WTC11 (cell line): Measurements from ENCODE around the gene CMTM4. TPM values are rescaled to one million over a fixed set of nuclear protein-coding genes. Genes with fewer than 3 reads are reported as not detected.

ENCODE experiments used
- ATAC-seq: fragments of 200-7000 bp; cut with Tn5 transposase; 2 replicates; pipeline ENCODE4 v1.10.0; 2021; ENCODE audit warnings: mild to moderate bottlenecking, moderate library complexity
- CTCF ChIA-PET: fragments of 300-600 bp; sonication (Branson Sonifier 250); formaldehyde crosslinking; loops from one replicate; lab custom pipeline; 2021; ENCODE audit warnings: antibody characterized with exemption; lab: Charles Lee
- POLR2A ChIA-PET: fragments of 350-600 bp; sonication (Branson Sonifier 250); formaldehyde crosslinking; loops from one replicate; lab custom pipeline; 2021; ENCODE audit warnings: antibody characterized with exemption; lab: Charles Lee
- DNase-seq: peaks from one replicate; pipeline ENCODE4 v3.0.0; 2021; ENCODE audit warnings: low spot score
- H3K27ac Mint-ChIP-seq: 2 replicates; pipeline ENCODE4 v1.8.0; 2021; ENCODE audit warnings: mixed read lengths
- H3K27me3 Mint-ChIP-seq: 2 replicates; pipeline ENCODE4 v1.8.0; 2021; ENCODE audit warnings: low read depth, mild to moderate bottlenecking, moderate library complexity, mixed read lengths
- H3K36me3 Mint-ChIP-seq: 2 replicates; pipeline ENCODE4 v1.8.0; 2021; ENCODE audit warnings: mixed read lengths
- H3K4me1 Mint-ChIP-seq: 2 replicates; pipeline ENCODE4 v1.8.0; 2022; ENCODE audit warnings: mixed read lengths
- H3K4me3 Mint-ChIP-seq: 2 replicates; pipeline ENCODE4 v1.8.0; 2021; ENCODE audit warnings: mild to moderate bottlenecking, moderate library complexity, mixed read lengths
- H3K9me3 Mint-ChIP-seq: 2 replicates; pipeline ENCODE4 v1.8.0; 2021; ENCODE audit warnings: mixed read lengths
- ELF4 ChIP-seq: sonication (generic); formaldehyde crosslinking; IDR thresholded peaks from 2 replicates; pipeline ENCODE4 v1.8.1; 2022; ENCODE audit warnings: low read depth, mild to moderate bottlenecking, moderate library complexity, missing genetic modification reagents
- ETV6 ChIP-seq: sonication (generic); formaldehyde crosslinking; IDR thresholded peaks from 2 replicates; pipeline ENCODE4 v1.8.1; 2022; ENCODE audit warnings: mild to moderate bottlenecking, missing genetic modification reagents
- GABPB1 ChIP-seq: sonication (generic); formaldehyde crosslinking; IDR thresholded peaks from 2 replicates; pipeline ENCODE4 v1.8.1; 2023; ENCODE audit warnings: mild to moderate bottlenecking, missing genetic modification reagents
- GRHL2 ChIP-seq: fragments of 250-450 bp; sonication (Bioruptor Pico); IDR thresholded peaks from 2 replicates; pipeline ENCODE4 v1.8.0; 2022; ENCODE audit warnings: mild to moderate bottlenecking, moderate library complexity; ENCODE audit not compliant: insufficient replicate concordance, severe bottlenecking
- KAT7 ChIP-seq: sonication (generic); formaldehyde crosslinking; IDR thresholded peaks from 2 replicates; pipeline ENCODE4 v1.8.1; 2023; ENCODE audit warnings: missing genetic modification reagents, mild to moderate bottlenecking, borderline replicate concordance
- MYBL2 ChIP-seq: sonication (generic); formaldehyde crosslinking; IDR thresholded peaks from 2 replicates; pipeline ENCODE4 v1.8.1; 2023; ENCODE audit warnings: mild to moderate bottlenecking, moderate library complexity, missing genetic modification reagents
- NFATC4 ChIP-seq: fragments of 250-450 bp; sonication (Bioruptor Pico); IDR thresholded peaks from 2 replicates; pipeline ENCODE4 v1.9.0; 2021; ENCODE audit warnings: mild to moderate bottlenecking
- NFYB ChIP-seq: sonication (generic); formaldehyde crosslinking; conservative IDR thresholded peaks from 2 replicates; pipeline ENCODE4 v1.8.0; 2022; ENCODE audit warnings: low read depth, missing genetic modification reagents
- NR1H2 ChIP-seq: sonication (generic); formaldehyde crosslinking; IDR thresholded peaks from 2 replicates; pipeline ENCODE4 v1.9.0; 2021; ENCODE audit warnings: mild to moderate bottlenecking, moderate library complexity, missing genetic modification reagents
- SP1 ChIP-seq: sonication (generic); formaldehyde crosslinking; conservative IDR thresholded peaks from 2 replicates; pipeline ENCODE4 v1.8.1; 2022; ENCODE audit warnings: missing genetic modification reagents
- ZNF121 ChIP-seq: sonication (generic); formaldehyde crosslinking; IDR thresholded peaks from 2 replicates; pipeline ENCODE4 v1.8.0; 2023; ENCODE audit warnings: missing genetic modification reagents
- ZNF138 ChIP-seq: sonication (generic); formaldehyde crosslinking; conservative IDR thresholded peaks from 2 replicates; pipeline ENCODE4 v1.8.1; 2022; ENCODE audit warnings: mild to moderate bottlenecking, moderate library complexity, missing genetic modification reagents
- ZNF219 ChIP-seq: sonication (generic); formaldehyde crosslinking; IDR thresholded peaks from 2 replicates; pipeline ENCODE4 v1.8.0; 2023; ENCODE audit warnings: missing genetic modification reagents, mild to moderate bottlenecking, borderline replicate concordance
- ZNF425 ChIP-seq: fragments of 250-450 bp; sonication (Bioruptor Pico); conservative IDR thresholded peaks from 2 replicates; pipeline ENCODE4 v1.9.0; 2021; ENCODE audit warnings: mild to moderate bottlenecking
- total RNA-seq: library from RNA; stranded (reverse); gene quantifications from 3 replicates; pipeline ENCODE4 v1.2.3, GENCODE V29; 2021
- TF ChIP-seq, protein P1 (sequence below): fragments of 250-450 bp; sonication (Bioruptor Pico); IDR thresholded peaks from 2 replicates; pipeline ENCODE4 v1.9.0; 2021; ENCODE audit warnings: moderate library complexity, mild to moderate bottlenecking, inconsistent platforms, borderline replicate concordance
- TF ChIP-seq, protein P2 (sequence below): sonication (generic); formaldehyde crosslinking; IDR thresholded peaks from 2 replicates; pipeline ENCODE4 v1.8.1; 2022; ENCODE audit warnings: mild to moderate bottlenecking, missing genetic modification reagents, moderate library complexity, borderline replicate concordance
- TF ChIP-seq, protein P3 (sequence below): sonication (generic); formaldehyde crosslinking; IDR thresholded peaks from 2 replicates; pipeline ENCODE4 v1.8.1; 2022; ENCODE audit warnings: mild to moderate bottlenecking, moderate library complexity, missing genetic modification reagents
- TF ChIP-seq, protein P4 (sequence below): sonication (generic); formaldehyde crosslinking; IDR thresholded peaks from 2 replicates; pipeline ENCODE4 v1.8.0; 2022; ENCODE audit warnings: missing genetic modification reagents
- TF ChIP-seq, protein P5 (sequence below): sonication (generic); formaldehyde crosslinking; IDR thresholded peaks from 2 replicates; pipeline ENCODE4 v1.8.1; 2023; ENCODE audit warnings: mild to moderate bottlenecking, missing genetic modification reagents, borderline replicate concordance

Gene CMTM4
- total RNA-seq, 1 experiment from 2014 or later, result 56.2 TPM

DNA sequence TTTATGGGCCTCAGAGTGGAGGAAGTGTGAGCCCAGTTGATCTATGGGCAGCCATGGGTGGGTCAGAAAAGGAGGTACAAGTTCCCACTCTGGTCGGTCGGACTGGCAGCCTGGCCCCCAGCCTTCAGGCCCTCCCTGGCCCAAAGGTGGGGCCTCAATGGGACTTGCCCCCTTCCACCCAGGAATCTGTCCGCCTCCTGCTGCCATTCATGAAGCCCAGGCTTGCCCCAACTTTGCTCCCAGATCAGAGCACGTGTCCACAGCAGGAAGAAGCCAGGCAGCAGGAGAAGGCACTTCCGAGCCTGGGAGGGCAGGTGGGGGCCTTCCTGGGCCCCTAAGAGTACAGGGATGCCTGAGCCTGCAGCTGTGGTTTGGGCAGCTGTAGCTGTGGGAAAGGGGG is 95.1 kb downstream of the CMTM4 start:
- DNase-seq (no peak), ATAC-seq (no peak)
- TF ChIP-seq ZNF121, result no peak
- TF ChIP-seq ZNF138 (CRISPR knock-in tag), result no peak
- TF ChIP-seq, protein P1, sequence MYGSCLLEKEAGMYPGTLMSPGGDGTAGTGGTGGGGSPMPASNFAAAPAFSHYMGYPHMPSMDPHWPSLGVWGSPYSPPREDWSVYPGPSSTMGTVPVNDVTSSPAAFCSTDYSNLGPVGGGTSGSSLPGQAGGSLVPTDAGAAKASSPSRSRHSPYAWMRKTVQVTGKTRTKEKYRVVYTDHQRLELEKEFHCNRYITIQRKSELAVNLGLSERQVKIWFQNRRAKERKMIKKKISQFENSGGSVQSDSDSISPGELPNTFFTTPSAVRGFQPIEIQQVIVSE (CRISPR knock-in tag), result no peak
- TF ChIP-seq, protein P2, sequence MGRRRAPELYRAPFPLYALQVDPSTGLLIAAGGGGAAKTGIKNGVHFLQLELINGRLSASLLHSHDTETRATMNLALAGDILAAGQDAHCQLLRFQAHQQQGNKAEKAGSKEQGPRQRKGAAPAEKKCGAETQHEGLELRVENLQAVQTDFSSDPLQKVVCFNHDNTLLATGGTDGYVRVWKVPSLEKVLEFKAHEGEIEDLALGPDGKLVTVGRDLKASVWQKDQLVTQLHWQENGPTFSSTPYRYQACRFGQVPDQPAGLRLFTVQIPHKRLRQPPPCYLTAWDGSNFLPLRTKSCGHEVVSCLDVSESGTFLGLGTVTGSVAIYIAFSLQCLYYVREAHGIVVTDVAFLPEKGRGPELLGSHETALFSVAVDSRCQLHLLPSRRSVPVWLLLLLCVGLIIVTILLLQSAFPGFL (CRISPR knock-in tag), result no peak
- Mint-ChIP-seq H3K27me3 (peaks cover 6% of the 10 kb centered on the region; the same call in 1 of the 2 replicates), H3K4me1 (peaks cover 16% of the 10 kb centered on the region), H3K36me3 (no peaks in the 10 kb centered on the region), H3K9me3 (no peaks in the 10 kb centered on the region), H3K27ac (no peak overlapping the region), H3K4me3 (no peak overlapping the region)
- ChIA-PET CTCF (interaction anchor here (0.7 to 0.9 kb wide), 2 partner anchors 49 to 309 kb away, joined by 3 to 5 read pairs; no protein-coding TSS in a partner anchor), POLR2A (no interaction called here)

GRCh38 chr16:66600477-66600876 is 96.1 kb downstream of the CMTM4 start:
- Mint-ChIP-seq H3K36me3 (no peaks in the 10 kb centered on the region), H3K27me3 (peaks cover 6% of the 10 kb centered on the region; the same call in 1 of the 2 replicates), H3K4me3 (no peak overlapping the region), H3K4me1 (peaks cover 10% of the 10 kb centered on the region), H3K9me3 (no peaks in the 10 kb centered on the region), H3K27ac (no peak overlapping the region)
- ATAC-seq, result no peak
- DNase-seq, result no peak
- TF ChIP-seq NR1H2 (no peak), MYBL2 (CRISPR knock-in tag) (no peak), SP1 (no peak), ZNF219 (CRISPR knock-in tag) (no peak), ELF4 (CRISPR knock-in tag) (no peak), NFYB (CRISPR knock-in tag) (no peak), GABPB1 (CRISPR knock-in tag) (no peak), KAT7 (CRISPR knock-in tag) (no peak), GRHL2 (CRISPR knock-in tag) (no peak), NFATC4 (CRISPR knock-in tag) (no peak), ETV6 (CRISPR knock-in tag) (no peak), ZNF425 (CRISPR knock-in tag) (no peak)
- TF ChIP-seq, protein P3, sequence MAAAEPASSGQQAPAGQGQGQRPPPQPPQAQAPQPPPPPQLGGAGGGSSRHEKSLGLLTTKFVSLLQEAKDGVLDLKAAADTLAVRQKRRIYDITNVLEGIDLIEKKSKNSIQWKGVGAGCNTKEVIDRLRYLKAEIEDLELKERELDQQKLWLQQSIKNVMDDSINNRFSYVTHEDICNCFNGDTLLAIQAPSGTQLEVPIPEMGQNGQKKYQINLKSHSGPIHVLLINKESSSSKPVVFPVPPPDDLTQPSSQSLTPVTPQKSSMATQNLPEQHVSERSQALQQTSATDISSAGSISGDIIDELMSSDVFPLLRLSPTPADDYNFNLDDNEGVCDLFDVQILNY (CRISPR knock-in tag), result no peak
- TF ChIP-seq, protein P4, sequence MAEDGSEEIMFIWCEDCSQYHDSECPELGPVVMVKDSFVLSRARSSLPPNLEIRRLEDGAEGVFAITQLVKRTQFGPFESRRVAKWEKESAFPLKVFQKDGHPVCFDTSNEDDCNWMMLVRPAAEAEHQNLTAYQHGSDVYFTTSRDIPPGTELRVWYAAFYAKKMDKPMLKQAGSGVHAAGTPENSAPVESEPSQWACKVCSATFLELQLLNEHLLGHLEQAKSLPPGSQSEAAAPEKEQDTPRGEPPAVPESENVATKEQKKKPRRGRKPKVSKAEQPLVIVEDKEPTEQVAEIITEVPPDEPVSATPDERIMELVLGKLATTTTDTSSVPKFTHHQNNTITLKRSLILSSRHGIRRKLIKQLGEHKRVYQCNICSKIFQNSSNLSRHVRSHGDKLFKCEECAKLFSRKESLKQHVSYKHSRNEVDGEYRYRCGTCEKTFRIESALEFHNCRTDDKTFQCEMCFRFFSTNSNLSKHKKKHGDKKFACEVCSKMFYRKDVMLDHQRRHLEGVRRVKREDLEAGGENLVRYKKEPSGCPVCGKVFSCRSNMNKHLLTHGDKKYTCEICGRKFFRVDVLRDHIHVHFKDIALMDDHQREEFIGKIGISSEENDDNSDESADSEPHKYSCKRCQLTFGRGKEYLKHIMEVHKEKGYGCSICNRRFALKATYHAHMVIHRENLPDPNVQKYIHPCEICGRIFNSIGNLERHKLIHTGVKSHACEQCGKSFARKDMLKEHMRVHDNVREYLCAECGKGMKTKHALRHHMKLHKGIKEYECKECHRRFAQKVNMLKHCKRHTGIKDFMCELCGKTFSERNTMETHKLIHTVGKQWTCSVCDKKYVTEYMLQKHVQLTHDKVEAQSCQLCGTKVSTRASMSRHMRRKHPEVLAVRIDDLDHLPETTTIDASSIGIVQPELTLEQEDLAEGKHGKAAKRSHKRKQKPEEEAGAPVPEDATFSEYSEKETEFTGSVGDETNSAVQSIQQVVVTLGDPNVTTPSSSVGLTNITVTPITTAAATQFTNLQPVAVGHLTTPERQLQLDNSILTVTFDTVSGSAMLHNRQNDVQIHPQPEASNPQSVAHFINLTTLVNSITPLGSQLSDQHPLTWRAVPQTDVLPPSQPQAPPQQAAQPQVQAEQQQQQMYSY (CRISPR knock-in tag), result no peak
- TF ChIP-seq, protein P5, sequence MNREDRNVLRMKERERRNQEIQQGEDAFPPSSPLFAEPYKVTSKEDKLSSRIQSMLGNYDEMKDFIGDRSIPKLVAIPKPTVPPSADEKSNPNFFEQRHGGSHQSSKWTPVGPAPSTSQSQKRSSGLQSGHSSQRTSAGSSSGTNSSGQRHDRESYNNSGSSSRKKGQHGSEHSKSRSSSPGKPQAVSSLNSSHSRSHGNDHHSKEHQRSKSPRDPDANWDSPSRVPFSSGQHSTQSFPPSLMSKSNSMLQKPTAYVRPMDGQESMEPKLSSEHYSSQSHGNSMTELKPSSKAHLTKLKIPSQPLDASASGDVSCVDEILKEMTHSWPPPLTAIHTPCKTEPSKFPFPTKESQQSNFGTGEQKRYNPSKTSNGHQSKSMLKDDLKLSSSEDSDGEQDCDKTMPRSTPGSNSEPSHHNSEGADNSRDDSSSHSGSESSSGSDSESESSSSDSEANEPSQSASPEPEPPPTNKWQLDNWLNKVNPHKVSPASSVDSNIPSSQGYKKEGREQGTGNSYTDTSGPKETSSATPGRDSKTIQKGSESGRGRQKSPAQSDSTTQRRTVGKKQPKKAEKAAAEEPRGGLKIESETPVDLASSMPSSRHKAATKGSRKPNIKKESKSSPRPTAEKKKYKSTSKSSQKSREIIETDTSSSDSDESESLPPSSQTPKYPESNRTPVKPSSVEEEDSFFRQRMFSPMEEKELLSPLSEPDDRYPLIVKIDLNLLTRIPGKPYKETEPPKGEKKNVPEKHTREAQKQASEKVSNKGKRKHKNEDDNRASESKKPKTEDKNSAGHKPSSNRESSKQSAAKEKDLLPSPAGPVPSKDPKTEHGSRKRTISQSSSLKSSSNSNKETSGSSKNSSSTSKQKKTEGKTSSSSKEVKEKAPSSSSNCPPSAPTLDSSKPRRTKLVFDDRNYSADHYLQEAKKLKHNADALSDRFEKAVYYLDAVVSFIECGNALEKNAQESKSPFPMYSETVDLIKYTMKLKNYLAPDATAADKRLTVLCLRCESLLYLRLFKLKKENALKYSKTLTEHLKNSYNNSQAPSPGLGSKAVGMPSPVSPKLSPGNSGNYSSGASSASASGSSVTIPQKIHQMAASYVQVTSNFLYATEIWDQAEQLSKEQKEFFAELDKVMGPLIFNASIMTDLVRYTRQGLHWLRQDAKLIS (CRISPR knock-in tag), result no peak
- ChIA-PET POLR2A (no interaction called here), CTCF (interaction anchor here (0.9 kb wide), 1 partner anchor 50 kb away, joined by 5 read pairs; no protein-coding TSS in a partner anchor)
